Brain microvascular endothelial cell (primary cell): ENCODE results near the gene IFT80.
"Not testable (repeated sequence)": the region's sequence is repeated elsewhere in the genome, so short reads cannot be mapped to it uniquely, and the experiment has no call there.

Experiments
- DNase-seq: peaks from one replicate; pipeline ENCODE4 v3.0.0-alpha.2; 2020
- H3K27ac ChIP-seq: fragments of 250-450 bp; sonication (Bioruptor Pico); 2 replicates; pipeline ENCODE4 v1.5.1; 2020; ENCODE audit warnings: mild to moderate bottlenecking, moderate library complexity
- H3K27me3 ChIP-seq: fragments of 250-450 bp; sonication (Bioruptor Pico); replicated peaks from 2 replicates; pipeline ENCODE4 v1.5.1; 2020; ENCODE audit warnings: mild to moderate bottlenecking
- H3K36me3 ChIP-seq: fragments of 250-450 bp; sonication (Bioruptor Pico); replicated peaks from 2 replicates; pipeline ENCODE4 v1.5.1; 2020; ENCODE audit warnings: mild to moderate bottlenecking
- H3K4me3 ChIP-seq: 2 replicates; pipeline ENCODE4 v1.5.1; 2011; ENCODE audit warnings: low read depth, mild to moderate bottlenecking, control low read depth, low read length, moderate library complexity
- CTCF ChIP-seq: IDR thresholded peaks from 2 replicates; pipeline ENCODE4 v1.5.1; 2011; ENCODE audit warnings: low read depth, mild to moderate bottlenecking, moderate library complexity, low read length, control low read depth, inconsistent platforms; ENCODE audit errors: missing control alignments
- in situ Hi-C: cut with HindIII; loops from 2 replicates; pipeline ENCODE4 v1.10.0; 2017; ENCODE audit warnings: low sequenced_read_pairs, low pct_ligation_motif_present

Gene IFT80

GRCh38 chr3:160370987-160371857 lies 27.8 kb downstream of the IFT80 start:
- no peak overlapping the region for H3K27ac ChIP-seq
- H3K4me3 ChIP-seq, result no peak overlapping the region
- DNase-seq, result no peak
- no peak for TF ChIP-seq CTCF
- H3K36me3 ChIP-seq, result no peaks in the 10 kb centered on the region
- H3K27me3 ChIP-seq, result no peaks in the 10 kb centered on the region
- in situ Hi-C loops, result no loop called here

- in situ Hi-C loops, result no loop called here
- H3K4me3 ChIP-seq, result no peak overlapping the region
- no peaks in the 10 kb centered on the region for H3K27me3 ChIP-seq
- H3K36me3 ChIP-seq, result no peaks in the 10 kb centered on the region
- no peak overlapping the region for H3K27ac ChIP-seq
- TF ChIP-seq CTCF, result no peak
- DNase-seq, result no peak
Measured at GRCh38 chr3:160369784-160370183, 29.2 kb downstream of the IFT80 start.

GRCh38 chr3:160368804-160369203 lies 30.2 kb downstream of the IFT80 start:
- Histone ChIP-seq H3K27ac (no peak overlapping the region), H3K4me3 (no peak overlapping the region), H3K36me3 (no peaks in the 10 kb centered on the region), H3K27me3 (no peaks in the 10 kb centered on the region)
- in situ Hi-C loops, result no loop called here
- no peak for DNase-seq
- no peak for TF ChIP-seq CTCF

GRCh38 chr3:160365869-160366522 lies 33.0 kb downstream of the IFT80 start:
- Histone ChIP-seq H3K27ac (no peak overlapping the region), H3K36me3 (no peaks in the 10 kb centered on the region), H3K27me3 (no peaks in the 10 kb centered on the region), H3K4me3 (no peak overlapping the region)
- in situ Hi-C loops, result no loop called here
- no peak for DNase-seq
- no peak for TF ChIP-seq CTCF

GRCh38 chr3:160362896-160363295 lies 36.1 kb downstream of the IFT80 start:
- H3K27ac ChIP-seq, in situ Hi-C loops, DNase-seq, H3K27me3 ChIP-seq, H3K36me3 ChIP-seq, H3K4me3 ChIP-seq: not testable (repeated sequence)

- no peak for TF ChIP-seq CTCF
- H3K27ac ChIP-seq, result no peak overlapping the region
- in situ Hi-C loops, result no loop called here
Measured at GRCh38 chr3:160355826-160356225, 43.2 kb downstream of the IFT80 start.

More at GRCh38 chr3:160355826-160356225, 43.2 kb downstream of the IFT80 start:
- no peak for DNase-seq
- Histone ChIP-seq H3K4me3 (no peak overlapping the region), H3K27me3 (no peaks in the 10 kb centered on the region), H3K36me3 (peaks cover 2% of the 10 kb centered on the region)
